GM19455 (cell line): ENCODE measurements around the gene MMP28.

Experiments
- ATAC-seq: cut with Tn5 transposase; IDR thresholded peaks from one replicate; pipeline ENCODE4 v1.9.1; 2021; ENCODE audit not compliant: unreplicated experiment

Gene MMP28

DNA sequence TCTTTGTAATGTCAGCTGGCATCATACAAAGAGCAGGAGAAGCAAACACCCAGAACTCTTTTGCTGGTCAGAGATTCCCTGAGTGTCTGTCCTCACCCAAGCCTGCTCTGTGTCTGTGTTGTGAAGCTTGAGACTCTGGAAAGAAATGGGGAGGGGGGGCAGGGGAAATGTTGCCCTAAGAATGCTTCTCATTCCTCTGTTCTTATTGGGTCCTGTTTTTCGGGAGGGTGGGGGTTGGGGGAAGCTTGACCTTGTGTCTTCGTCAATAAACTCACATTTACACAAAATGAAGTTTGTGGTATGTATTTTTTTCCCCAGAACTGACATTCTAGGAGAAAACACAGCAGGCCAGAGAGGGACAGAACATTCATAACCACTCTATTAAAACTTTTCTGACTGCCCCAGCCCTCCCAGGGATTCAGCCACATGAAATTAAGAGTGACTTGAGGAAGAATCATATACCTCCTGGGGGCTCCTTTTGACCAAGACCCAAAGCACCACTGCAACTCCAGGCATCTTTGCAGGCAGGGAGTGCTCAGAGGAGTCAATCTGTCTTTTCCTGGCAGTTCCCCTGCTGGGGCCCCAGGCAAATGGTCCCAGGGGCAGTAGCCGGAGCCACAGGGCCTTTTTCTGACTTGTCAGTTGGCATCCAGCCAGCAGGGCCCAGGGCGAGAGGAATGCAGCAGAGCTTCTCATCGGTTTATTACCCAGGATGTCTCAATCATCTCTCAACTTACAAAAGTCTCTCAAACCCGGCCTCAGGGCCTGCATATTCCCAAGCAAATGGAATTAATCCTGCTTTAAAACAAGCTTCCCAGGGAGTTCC, 69.1 kb downstream of the MMP28 start:
- ATAC-seq, result no peak

DNA sequence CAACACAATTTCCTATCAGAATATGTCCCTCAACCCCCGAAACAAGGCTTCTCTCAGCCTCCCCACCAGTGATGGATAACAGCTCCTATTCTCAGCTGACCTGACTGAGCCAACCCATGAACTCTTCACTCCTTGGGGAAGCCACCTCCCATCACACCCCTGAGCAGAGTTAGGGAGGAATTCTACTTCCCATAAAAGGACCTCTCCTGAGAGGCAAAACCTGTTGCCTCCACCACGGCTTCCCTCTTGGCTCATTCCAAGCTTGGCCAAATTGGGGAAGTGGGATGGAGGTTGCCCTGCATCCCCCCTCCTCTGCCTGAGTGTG, 69.7 kb downstream of the MMP28 start:
- ATAC-seq, result no peak

GRCh38 chr17:35725058-35725457, 70.4 kb downstream of the MMP28 start:
- no peak for ATAC-seq

- ATAC-seq, result no peak
These were observed 71.7 kb downstream of the MMP28 start for GRCh38 chr17:35723735-35724134.

DNA sequence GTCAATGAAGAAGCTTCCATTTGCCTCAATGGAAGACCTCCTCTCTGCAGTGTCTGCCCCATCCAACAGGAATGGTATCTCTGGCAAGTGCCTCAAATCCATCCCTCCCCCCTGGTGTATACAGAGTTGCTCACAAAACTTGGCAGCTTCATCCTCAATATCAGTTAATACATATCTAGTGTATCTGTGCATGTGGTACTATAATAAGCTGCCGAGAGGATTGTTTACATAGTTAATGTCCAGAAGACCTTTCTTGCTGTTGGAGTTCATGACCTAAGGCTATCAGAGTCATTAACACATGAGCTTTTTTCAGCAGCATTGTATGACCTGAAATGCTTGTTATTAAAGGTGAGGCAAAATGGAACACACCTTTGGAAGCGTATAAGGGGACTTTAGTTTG, 78.0 kb downstream of the MMP28 start:
- ATAC-seq, result no peak

GRCh38 chr17:35716897-35717465, 78.5 kb downstream of the MMP28 start:
- no peak for ATAC-seq

DNA sequence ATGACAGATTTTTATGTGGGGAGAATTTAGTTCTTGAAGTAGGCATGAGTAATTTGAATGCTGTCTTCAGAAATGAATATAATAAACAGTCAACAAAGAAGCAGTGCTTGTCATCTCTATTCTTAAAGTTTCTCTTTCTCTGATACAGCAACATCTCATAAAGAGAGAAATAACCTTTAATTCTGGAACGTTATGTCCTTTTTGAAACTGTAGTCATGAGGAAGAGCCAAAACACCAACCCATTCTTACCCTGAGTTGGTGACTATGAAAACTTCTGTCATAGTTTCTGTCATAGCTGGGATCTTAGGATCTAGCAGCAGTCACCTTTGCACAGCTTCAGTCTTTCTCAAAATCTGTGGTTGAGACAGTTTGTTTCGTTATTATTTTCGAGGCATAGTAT, 79.3 kb downstream of the MMP28 start:
- ATAC-seq, result no peak
